GM12874 (cell line): ENCODE results near the gene CHD5.

ENCODE experiments used
- CTCF ChIP-seq: IDR thresholded peaks from 2 replicates; pipeline ENCODE4 v1.5.1; 2011; ENCODE audit warnings: low read depth, mild to moderate bottlenecking, control low read depth, low read length, moderate library complexity; ENCODE audit not compliant: insufficient read depth

Gene CHD5

GRCh38 chr1:6198646-6199297 lies 18.7 kb upstream of the CHD5 start:
- no peak for TF ChIP-seq CTCF

DNA sequence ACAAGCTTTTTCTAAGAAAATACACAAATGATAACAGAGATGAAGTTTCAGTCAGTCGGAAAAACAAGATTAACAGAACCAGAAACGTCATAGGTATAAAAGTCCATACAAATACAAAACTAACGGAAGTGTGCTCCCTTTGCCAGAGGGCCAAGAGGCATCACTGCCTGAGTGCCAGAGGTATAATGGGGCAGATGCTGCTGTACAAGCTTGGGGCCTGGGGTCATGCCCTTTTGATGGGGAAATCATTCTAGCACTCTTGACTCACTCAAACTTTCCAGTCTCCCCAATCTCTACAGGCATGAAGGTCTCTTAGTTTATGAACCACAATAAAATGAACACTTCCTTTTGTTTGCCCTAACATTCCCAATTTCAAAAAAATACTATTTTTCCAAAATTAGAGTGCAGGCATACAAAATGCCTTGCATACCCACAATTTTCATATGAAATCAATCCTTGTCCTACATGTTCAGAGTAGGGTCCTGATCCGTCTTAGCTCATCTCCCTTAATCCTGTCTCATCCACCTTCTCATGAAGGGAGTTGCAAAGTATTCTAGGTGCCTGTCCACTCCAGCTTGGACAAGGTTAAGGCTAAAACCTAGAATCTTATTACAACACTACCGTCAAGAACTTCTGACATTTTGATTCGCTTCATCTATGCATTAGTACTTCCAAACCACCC lies 17.8 kb upstream of the CHD5 start:
- no peak for TF ChIP-seq CTCF

DNA sequence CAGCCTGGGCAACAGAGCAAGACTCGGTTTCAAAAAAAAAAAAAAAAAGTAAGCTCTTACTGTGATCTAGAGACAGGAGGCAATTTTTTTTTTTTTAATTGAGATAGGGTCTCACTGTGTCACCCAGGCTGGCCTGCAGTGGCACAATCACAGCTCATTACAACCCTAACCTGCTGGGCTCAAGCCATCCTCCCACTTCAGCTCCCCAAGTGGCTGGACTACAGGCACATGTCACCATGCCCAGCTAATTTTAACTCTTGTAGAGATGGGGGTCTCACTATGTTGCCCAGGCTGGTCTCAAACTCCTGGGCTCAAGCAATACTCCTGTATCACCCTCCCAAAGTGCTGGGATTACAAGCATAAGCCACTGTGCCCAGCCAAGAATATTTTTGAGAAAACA lies 11.8 kb upstream of the CHD5 start:
- no peak for TF ChIP-seq CTCF

GRCh38 chr1:6188466-6188865 lies 8.3 kb upstream of the CHD5 start:
- no peak for TF ChIP-seq CTCF

GRCh38 chr1:6185635-6186382 lies 5.7 kb upstream of the CHD5 start:
- peak; percentile 37; the same call in 1 of the 2 replicates for TF ChIP-seq CTCF

- TF ChIP-seq CTCF = no peak
Observed at GRCh38 chr1:6185151-6185550, 5.0 kb upstream of the CHD5 start.

DNA sequence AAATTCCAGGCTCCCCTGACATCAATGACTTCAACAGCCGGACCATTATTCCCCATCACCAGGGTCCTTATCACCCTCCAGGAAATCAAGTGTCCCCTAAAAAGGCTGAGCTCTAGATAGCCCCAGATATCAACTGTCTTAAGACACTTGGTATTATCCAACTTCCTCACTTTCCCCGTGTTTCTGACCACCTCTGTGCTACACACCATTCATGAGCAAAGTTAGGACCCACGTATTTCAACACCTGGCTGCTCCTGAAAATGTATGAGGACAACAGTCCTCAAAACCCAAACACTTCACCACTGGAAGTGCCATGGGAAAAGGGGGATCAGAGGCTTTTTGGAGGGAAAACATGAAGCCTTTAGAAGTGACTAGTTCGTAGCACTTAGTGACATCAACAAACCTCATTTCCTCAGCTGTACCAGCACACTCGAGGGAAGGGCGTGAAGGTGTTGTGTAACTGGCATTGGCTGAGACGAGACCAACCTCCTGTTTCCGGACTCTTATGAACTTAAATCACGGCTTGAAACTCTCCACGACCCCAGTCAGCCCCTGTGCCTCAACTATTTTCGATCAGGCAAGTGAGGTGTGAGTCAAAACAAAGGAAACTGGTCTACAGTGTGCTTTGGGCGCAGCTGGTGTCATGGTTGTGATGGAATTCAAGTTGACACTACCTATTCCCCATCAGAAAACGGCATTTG lies 4.1 kb upstream of the CHD5 start:
- no peak for TF ChIP-seq CTCF
